ENCODE results near the gene PPP1R7.

DNA sequence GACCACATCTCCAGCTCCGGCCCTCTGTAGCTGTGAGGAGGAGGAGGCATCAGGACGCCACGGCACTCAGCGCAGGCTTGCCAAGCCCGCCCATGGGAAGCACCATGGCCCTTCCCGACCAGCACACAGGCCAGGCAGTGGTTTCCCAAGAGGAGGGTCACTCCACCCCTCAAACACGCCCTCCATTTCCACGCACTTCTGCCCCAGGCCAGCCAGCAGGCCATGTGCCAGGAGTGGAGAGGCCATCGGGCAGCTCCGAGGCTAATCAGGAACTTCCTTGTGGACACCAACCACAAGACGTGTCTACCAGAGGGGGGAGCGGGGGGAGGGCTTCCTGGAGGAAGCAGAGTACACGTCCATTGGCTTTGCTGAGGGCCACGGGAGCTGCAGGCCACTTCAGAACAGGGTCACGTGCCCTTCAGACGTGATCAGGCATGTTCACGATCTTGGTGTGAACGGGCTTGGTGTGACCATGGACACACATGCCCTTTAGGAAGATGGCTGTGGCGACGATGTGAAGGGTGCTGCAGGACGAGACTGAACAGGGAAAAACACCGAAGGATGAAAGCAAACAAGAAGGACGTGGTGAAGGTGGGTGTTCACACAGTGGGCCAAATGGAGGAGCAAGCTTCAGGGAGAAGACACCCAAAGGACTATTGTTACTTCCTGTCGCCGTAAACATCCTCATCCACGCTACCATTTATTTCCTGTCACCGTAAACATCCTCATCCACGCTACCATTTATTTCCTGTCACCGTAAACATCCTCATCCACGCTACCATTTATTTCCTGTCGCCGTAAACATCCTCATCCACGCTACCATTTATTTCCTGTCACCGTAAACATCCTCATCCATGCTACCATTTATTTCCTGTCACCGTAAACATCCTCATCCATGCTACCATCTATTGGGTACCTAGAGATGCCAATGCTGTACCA lies 41.7 kb upstream of the PPP1R7 start:
- TF ChIP-seq, protein P1, sequence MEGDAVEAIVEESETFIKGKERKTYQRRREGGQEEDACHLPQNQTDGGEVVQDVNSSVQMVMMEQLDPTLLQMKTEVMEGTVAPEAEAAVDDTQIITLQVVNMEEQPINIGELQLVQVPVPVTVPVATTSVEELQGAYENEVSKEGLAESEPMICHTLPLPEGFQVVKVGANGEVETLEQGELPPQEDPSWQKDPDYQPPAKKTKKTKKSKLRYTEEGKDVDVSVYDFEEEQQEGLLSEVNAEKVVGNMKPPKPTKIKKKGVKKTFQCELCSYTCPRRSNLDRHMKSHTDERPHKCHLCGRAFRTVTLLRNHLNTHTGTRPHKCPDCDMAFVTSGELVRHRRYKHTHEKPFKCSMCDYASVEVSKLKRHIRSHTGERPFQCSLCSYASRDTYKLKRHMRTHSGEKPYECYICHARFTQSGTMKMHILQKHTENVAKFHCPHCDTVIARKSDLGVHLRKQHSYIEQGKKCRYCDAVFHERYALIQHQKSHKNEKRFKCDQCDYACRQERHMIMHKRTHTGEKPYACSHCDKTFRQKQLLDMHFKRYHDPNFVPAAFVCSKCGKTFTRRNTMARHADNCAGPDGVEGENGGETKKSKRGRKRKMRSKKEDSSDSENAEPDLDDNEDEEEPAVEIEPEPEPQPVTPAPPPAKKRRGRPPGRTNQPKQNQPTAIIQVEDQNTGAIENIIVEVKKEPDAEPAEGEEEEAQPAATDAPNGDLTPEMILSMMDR (IDR thresholded peaks at IDR 0.05) = no peak
- no peak for TF ChIP-seq POLR2A (IDR thresholded peaks at IDR 0.05)

Measured in vagina (tissue), 2 donors.